IPS-18a (cell line): ENCODE data around the gene CCDC7.

Experiments used
- H3K27ac ChIP-seq: one replicate; pipeline ENCODE4 v1.5.1; 2013; ENCODE audit warnings: low read length
- H3K27me3 ChIP-seq: one replicate; pipeline ENCODE4 v1.6.1; 2013; ENCODE audit warnings: mild to moderate bottlenecking, low read length; ENCODE audit not compliant: control insufficient read depth, insufficient read depth
- H3K36me3 ChIP-seq: one replicate; pipeline ENCODE4 v1.6.1; 2013; ENCODE audit warnings: low read depth, low read length; ENCODE audit not compliant: control insufficient read depth
- H3K4me1 ChIP-seq: one replicate; pipeline ENCODE4 v1.6.1; 2013; ENCODE audit warnings: low read depth, low read length; ENCODE audit not compliant: control insufficient read depth
- H3K4me3 ChIP-seq: one replicate; pipeline ENCODE4 v1.5.1; 2013; ENCODE audit warnings: low read length
- H3K9ac ChIP-seq: one replicate; pipeline ENCODE4 v1.6.1; 2013; ENCODE audit warnings: mild to moderate bottlenecking, low read length, moderate library complexity
- H3K9me3 ChIP-seq: one replicate; pipeline ENCODE4 v1.6.1; 2013; ENCODE audit warnings: low read depth, low read length; ENCODE audit not compliant: control insufficient read depth

The CCDC7 gene

DNA sequence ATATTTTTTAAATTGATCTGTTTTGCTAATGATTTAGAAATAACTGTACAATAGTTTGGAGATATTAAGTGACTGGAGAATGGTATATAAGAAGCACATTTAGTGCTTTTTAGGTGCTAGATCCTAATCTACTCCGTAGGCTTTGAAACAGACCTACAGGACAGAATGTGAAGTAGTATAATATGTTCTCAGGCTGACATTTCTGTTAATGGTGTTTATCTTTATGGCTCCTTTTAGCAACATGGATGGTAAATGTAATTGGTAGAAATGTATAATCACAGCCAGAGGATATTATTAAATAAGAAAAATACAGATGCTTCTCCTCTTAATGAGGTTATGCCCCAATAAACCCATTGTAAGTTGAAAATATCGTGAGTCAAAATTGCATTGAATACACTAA is 30.6 kb upstream of the CCDC7 start:
- Histone ChIP-seq H3K9me3 (no peaks in the 10 kb centered on the region), H3K36me3 (no peaks in the 10 kb centered on the region), H3K27me3 (no peaks in the 10 kb centered on the region), H3K27ac (no peak overlapping the region), H3K4me3 (no peak overlapping the region), H3K9ac (no peak overlapping the region), H3K4me1 (no peaks in the 10 kb centered on the region)

DNA sequence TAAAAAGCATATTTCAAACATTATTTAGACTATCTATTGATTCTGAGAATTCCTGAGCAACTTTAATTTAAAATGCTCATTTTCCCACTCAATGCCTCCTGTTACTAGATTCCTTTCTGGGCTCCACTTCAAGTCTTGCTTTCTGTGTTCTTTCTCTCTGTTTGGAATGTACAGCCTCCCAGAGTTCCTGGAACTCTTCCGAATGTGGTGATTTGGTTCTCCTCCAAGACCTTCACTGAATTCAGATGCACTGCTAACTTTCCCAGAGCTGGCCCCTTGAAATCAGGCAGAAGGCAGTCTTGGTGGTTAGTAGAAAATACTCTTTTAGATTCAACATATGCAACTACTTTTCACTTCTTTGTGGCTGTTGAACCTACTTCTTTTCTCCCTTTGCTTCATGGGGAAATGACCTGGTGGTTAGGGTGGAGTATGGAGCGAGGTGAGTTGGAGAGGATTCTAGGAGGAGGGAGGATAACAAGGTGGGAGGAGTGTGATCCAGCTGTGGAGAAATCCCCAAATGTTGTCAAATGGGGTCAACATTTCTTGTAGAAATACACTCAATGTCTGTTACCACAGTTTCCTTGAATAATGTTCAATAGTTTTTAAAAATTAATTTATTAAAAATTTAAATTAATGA is 27.9 kb upstream of the CCDC7 start:
- Histone ChIP-seq H3K36me3 (no peaks in the 10 kb centered on the region), H3K27ac (no peak overlapping the region), H3K9me3 (peaks cover 9% of the 10 kb centered on the region), H3K4me1 (no peaks in the 10 kb centered on the region), H3K27me3 (no peaks in the 10 kb centered on the region), H3K4me3 (no peak overlapping the region), H3K9ac (no peak overlapping the region)

DNA sequence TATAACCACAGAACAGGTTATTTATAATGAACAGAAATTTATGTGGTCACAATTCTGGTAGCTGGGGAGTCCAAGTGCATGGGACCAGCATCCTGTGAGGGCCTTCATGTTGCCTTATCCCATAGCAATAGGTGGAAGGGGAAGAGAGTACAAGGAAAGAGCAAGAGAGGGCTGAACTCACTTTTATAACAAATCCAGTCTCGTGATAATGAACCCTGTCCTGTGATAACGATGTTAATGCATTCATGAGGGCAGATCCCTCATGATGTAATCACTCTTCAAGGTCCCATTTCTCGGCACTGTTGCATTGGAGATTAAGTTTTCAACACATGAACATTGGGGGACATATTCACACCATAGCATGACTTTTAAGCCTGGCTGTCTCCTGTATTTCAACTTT is 27.4 kb upstream of the CCDC7 start:
- Histone ChIP-seq H3K36me3 (no peaks in the 10 kb centered on the region), H3K9me3 (peaks cover 9% of the 10 kb centered on the region), H3K9ac (no peak overlapping the region), H3K27me3 (no peaks in the 10 kb centered on the region), H3K4me1 (no peaks in the 10 kb centered on the region), H3K4me3 (no peak overlapping the region), H3K27ac (no peak overlapping the region)

DNA sequence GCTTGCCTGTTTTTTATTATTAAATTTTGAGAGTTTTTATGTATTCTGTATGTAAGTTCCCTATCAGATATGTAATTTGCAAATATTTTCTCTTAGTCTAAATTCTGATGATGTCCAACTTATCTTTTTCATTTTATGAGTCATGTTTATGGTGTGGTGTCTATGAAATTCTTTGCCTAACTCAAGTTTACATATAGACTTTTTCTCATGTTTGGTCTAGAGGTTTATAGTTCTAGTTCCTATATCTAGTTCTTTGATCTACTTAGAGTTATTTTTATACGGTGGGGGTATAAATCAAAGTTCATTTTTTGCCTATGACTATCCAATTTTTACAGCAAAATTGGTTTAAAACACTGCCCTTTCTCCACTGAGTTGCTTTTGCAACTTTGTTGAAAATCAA is 26.3 kb upstream of the CCDC7 start:
- Histone ChIP-seq H3K27ac (no peak overlapping the region), H3K4me3 (no peak overlapping the region), H3K36me3 (no peaks in the 10 kb centered on the region), H3K9ac (no peak overlapping the region), H3K9me3 (peaks cover 9% of the 10 kb centered on the region), H3K27me3 (no peaks in the 10 kb centered on the region), H3K4me1 (no peaks in the 10 kb centered on the region)

DNA sequence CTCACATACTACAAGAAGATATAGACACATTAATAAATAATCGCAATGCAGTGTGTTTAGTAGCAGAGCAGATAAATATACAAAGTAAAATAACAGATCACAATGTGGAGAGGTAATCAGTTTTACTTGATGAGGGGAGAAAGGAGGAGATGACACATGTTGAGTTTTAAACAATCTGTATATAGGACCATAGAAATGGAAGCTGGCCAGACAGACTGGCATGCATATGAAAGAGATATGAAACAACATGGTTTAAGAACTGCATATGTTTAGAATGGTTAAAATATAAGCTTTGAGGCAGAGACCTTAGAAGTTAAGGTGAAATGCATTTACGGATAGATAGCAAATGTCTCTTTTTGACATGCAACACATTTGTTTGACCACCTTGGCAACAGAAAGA is 19.8 kb upstream of the CCDC7 start:
- H3K27ac ChIP-seq = no peak overlapping the region

DNA sequence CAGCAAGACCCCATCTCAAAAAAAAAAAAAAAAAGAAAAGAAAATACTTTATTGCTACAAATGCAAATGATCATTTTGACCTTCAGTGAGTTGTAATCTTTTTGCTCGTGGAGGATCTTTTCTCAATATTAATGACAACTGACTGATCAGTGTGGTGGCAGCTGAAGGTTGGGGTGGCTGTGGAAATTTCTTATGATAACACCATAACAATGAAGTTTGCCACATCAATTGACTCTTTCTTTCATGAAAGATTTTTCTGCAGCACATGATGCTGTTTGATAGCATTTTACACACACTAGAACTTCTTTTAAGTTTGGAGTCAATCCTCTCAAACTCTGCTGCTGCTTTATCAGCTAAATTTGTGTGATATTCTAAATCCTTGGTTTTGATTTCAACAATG is 12.4 kb upstream of the CCDC7 start:
- Histone ChIP-seq H3K27me3 (no peaks in the 10 kb centered on the region), H3K9ac (no peak overlapping the region), H3K27ac (no peak overlapping the region), H3K36me3 (no peaks in the 10 kb centered on the region), H3K4me3 (no peak overlapping the region), H3K9me3 (no peaks in the 10 kb centered on the region), H3K4me1 (no peaks in the 10 kb centered on the region)

More for the DNA sequence above, 19.8 kb upstream of the CCDC7 start:
- Histone ChIP-seq H3K4me1 (no peaks in the 10 kb centered on the region), H3K27me3 (no peaks in the 10 kb centered on the region), H3K36me3 (no peaks in the 10 kb centered on the region), H3K9me3 (peaks cover 9% of the 10 kb centered on the region), H3K9ac (no peak overlapping the region), H3K4me3 (no peak overlapping the region)

DNA sequence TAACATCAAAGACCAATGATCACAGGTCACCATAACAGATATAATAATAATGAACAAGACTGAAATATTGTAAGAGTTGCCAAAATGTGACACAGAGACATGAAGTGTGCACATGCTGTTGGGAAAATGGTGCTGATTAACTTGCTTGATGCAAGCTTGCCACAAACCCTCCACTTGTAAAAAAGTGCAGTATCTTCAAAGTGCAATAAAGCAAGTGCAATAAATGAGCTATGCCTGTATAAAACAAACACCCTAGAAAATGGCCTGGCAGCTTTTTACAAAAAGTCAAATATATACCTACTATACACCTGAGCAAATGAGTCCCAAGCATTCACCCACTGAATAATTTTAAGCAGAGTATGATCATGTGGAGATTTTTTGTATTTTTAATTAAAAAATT is 9.7 kb upstream of the CCDC7 start:
- Histone ChIP-seq H3K27ac (no peak overlapping the region), H3K4me3 (no peak overlapping the region), H3K4me1 (no peaks in the 10 kb centered on the region), H3K9me3 (no peaks in the 10 kb centered on the region), H3K9ac (no peak overlapping the region), H3K36me3 (no peaks in the 10 kb centered on the region), H3K27me3 (no peaks in the 10 kb centered on the region)

DNA sequence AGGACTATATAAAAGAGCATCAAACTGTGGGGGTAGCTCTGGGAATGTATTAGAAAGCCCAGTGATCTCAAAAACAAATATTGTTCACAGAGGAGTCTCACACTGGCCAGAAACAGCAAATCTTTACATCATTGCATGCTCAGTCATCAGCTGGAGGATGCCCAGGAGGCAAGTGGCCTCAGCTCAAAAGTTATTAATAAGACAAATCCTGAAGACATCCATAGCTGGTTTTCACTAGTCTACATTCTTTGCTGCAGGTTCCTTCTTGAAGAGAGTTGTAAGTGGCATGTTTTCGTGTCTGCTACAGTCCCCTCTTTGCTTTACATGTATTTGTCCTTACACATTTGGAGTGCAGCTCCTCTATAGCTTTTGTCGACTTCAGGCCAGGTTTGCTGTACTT is 8.6 kb upstream of the CCDC7 start:
- Histone ChIP-seq H3K36me3 (no peaks in the 10 kb centered on the region), H3K27ac (no peak overlapping the region), H3K4me1 (no peaks in the 10 kb centered on the region)

DNA sequence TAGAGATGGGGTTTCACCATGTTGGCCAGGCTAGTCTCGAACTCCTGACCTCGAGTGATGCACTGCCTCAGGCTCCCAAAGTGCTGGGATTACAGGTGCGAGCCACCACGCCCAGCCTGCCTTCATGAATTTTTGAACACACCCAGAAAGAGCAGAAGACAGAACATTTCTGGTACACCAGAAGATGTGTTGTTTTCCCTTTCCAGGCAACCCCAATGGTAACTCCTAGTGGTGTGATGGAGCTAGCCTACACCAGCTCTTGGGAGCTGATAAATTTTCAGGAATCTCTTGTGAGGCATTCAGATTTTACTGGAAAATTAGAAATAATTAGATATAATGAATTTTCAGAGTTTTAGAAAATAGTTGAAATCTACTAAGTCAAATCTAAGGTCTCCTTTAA is 904 bp upstream of the CCDC7 start:
- Histone ChIP-seq H3K9me3 (no peaks in the 10 kb centered on the region), H3K27me3 (no peaks in the 10 kb centered on the region), H3K36me3 (no peaks in the 10 kb centered on the region), H3K27ac (no peak overlapping the region), H3K4me1 (peaks cover 3% of the 10 kb centered on the region), H3K4me3 (no peak overlapping the region), H3K9ac (no peak overlapping the region)

More for the DNA sequence above, 8.6 kb upstream of the CCDC7 start:
- Histone ChIP-seq H3K27me3 (no peaks in the 10 kb centered on the region), H3K4me3 (no peak overlapping the region), H3K9me3 (no peaks in the 10 kb centered on the region), H3K9ac (no peak overlapping the region)

DNA sequence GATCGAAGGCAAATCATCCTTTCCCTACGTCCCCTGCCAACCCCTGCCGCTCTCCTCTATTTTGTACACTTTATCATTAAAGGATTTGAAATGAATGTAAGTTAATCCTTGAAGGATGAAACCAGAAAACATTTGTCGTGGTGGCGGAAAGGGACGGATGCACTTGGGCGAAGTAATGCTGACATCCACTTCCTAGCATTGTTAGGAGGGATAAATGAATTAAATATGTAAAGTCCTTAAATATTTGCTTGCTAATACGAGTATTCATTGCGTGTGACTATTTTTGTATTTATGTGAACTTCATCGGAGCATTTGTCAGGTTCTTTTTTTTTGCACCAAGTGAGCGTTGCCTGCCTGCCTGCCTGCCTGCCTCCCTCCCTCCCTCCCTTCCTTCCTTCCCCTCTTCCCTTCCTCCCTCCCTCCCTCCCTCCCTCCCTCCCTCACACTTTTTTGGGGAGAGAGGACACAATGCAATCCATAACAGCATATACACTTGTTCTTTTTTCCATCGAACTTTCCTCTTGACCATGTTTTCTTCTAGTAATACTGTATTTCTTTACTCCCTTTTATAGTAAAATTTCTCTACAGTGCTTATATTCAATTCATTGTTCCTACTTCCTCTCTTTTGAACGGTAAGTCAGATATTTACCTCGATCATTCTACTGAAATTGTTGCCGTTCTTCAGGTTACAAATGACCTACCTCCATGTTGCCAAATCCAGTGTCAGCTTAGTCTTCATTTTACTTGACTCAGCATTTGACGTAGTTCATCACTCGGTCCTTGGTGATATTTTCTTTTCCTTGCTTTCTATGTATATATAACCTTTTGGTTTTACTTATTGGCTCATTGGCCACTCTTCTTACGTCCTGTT is 831 bp downstream of the CCDC7 start:
- Histone ChIP-seq H3K9ac (peak overlapping the region; percentile 57), H3K4me1 (peaks cover 3% of the 10 kb centered on the region), H3K4me3 (peak overlapping the region; percentile 63), H3K27me3 (no peaks in the 10 kb centered on the region), H3K36me3 (no peaks in the 10 kb centered on the region), H3K27ac (no peak overlapping the region), H3K9me3 (no peaks in the 10 kb centered on the region)

DNA sequence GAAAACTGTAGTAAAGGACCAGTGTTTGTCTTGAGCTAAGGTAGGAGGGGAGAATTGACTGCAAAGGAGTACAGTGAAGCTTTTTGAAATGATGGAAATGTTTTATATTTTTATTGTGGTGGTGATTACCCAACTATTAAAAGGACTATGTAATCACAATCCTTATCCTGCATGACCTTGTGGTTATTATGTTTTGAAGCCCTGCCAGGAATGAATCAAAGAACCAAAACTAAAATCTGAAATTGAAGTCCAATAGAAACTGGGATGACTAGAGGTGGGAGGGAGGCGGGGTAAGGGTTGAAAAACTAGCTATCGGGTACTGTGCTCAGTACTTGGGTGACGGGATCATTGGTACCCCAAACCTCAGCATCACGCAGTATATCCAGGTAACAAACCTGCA is 8.2 kb downstream of the CCDC7 start:
- Histone ChIP-seq H3K9ac (no peak overlapping the region), H3K27ac (no peak overlapping the region), H3K4me1 (no peaks in the 10 kb centered on the region), H3K36me3 (no peaks in the 10 kb centered on the region), H3K9me3 (no peaks in the 10 kb centered on the region), H3K4me3 (no peak overlapping the region), H3K27me3 (no peaks in the 10 kb centered on the region)
